H1 (cell line): ENCODE measurements around the gene EMC6. TPM values are rescaled to one million over a fixed set of nuclear protein-coding genes. Genes with fewer than 3 reads are reported as not detected.
A peak's percentile ranks its signal among the peaks of the same experiment; 100 is the strongest.

Experiments used
- CTCF ChIA-PET: fragments of 300-600 bp; sonication (Branson Sonifier 250); formaldehyde crosslinking; loops from one replicate; lab custom pipeline; 2021; ENCODE audit not compliant: partially characterized antibody; lab: Charles Lee
- POLR2A ChIA-PET: fragments of 300-600 bp; sonication (Branson Sonifier 250); formaldehyde crosslinking; loops from one replicate; lab custom pipeline; 2021; ENCODE audit warnings: inconsistent platforms; ENCODE audit not compliant: partially characterized antibody; lab: Charles Lee
- DNase-seq, 2 experiments: peaks; one replicate each; pipeline versions ENCODE4 v3.0.0 to v3.0.0-alpha.2; 2010 to 2022; ENCODE audit warnings: low spot score in 2 of 2, low read depth in 1 of 2, mixed read lengths in 1 of 2
- FAIRE-seq: peaks from 2 replicates; lab custom pipeline; 2011; peaks lifted over from hg19 to GRCh38; lab: Jason Lieb, UNC
- H2AFZ ChIP-seq: 2 replicates; pipeline ENCODE4 v1.8.1; 2012; ENCODE audit warnings: low read length, inconsistent platforms
- H2AK5ac ChIP-seq: 2 replicates; pipeline ENCODE4 v1.6.1; 2013; ENCODE audit warnings: low read depth, low read length
- H2BK120ac ChIP-seq: replicated peaks from 2 replicates; pipeline ENCODE3; 2013; ENCODE audit warnings: low read depth, low read length, inconsistent platforms
- H2BK12ac ChIP-seq: 2 replicates; pipeline ENCODE4 v1.6.1; 2013; ENCODE audit warnings: low read depth, low read length
- H2BK15ac ChIP-seq: 2 replicates; pipeline ENCODE4 v1.6.1; 2013; ENCODE audit warnings: low read length
- H2BK20ac ChIP-seq: 2 replicates; pipeline ENCODE4 v1.6.1; 2013; ENCODE audit warnings: low read length
- H2BK5ac ChIP-seq: 2 replicates; pipeline ENCODE4 v1.6.1; 2013; ENCODE audit warnings: low read depth, low read length
- H3K14ac ChIP-seq: 2 replicates; pipeline ENCODE4 v1.6.1; 2013; ENCODE audit warnings: inconsistent platforms; ENCODE audit not compliant: insufficient read length
- H3K18ac ChIP-seq: 2 replicates; pipeline ENCODE4 v1.6.1; 2013; ENCODE audit warnings: low read length; ENCODE audit errors: extremely low read depth
- H3K23ac ChIP-seq: 2 replicates; pipeline ENCODE4 v1.6.1; 2013; ENCODE audit warnings: inconsistent platforms; ENCODE audit not compliant: insufficient read length
- H3K23me2 ChIP-seq: 2 replicates; pipeline ENCODE4 v1.6.1; 2013; ENCODE audit warnings: low read depth, low read length
- H3K27ac ChIP-seq: 2 replicates; pipeline ENCODE4 v1.6.1; 2011; ENCODE audit warnings: low read depth, low read length, inconsistent platforms
- H3K27me3 ChIP-seq, 4 experiments: replicated peaks in 1 of 4; 1 replicate in 1 of 4; 2 replicates in 3 of 4; pipeline versions ENCODE4 v1.6.1 to v1.8.1; 2011 to 2013; ENCODE audit warnings: low read length in 3 of 4, mild to moderate bottlenecking in 3 of 4, inconsistent platforms in 2 of 4, mixed read lengths in 2 of 4, moderate library complexity in 1 of 4; ENCODE audit not compliant: control insufficient read depth in 3 of 4, insufficient read depth in 3 of 4; ENCODE audit errors: extremely low read depth in 1 of 4
- H3K36me3 ChIP-seq, 4 experiments: 2 replicates each; pipeline versions ENCODE4 v1.6.1 to v1.8.1; 2011 to 2013; ENCODE audit warnings: mild to moderate bottlenecking in 4 of 4, low read length in 3 of 4, moderate library complexity in 2 of 4, control low read depth in 1 of 4, inconsistent platforms in 1 of 4; ENCODE audit not compliant: insufficient read depth in 4 of 4, control insufficient read depth in 2 of 4
- H3K4ac ChIP-seq: replicated peaks from 2 replicates; pipeline ENCODE3; 2013; ENCODE audit warnings: low read length, low read depth, mixed read lengths, inconsistent platforms; ENCODE audit not compliant: insufficient read length
- H3K4me1 ChIP-seq, 4 experiments: replicated peaks in 1 of 4; 1 replicate in 1 of 4; 2 replicates in 3 of 4; pipeline versions ENCODE4 v1.6.1 to v1.8.1; 2011 to 2013; ENCODE audit warnings: low read length in 3 of 4, inconsistent platforms in 2 of 4, mixed read lengths in 1 of 4; ENCODE audit not compliant: insufficient read depth in 4 of 4, control insufficient read depth in 3 of 4
- H3K4me2 ChIP-seq, 2 experiments: 2 replicates each; pipeline versions ENCODE4 v1.6.1 to v1.8.1; 2011 to 2013; ENCODE audit warnings: low read depth in 2 of 2, low read length in 2 of 2, control low read depth in 1 of 2, inconsistent platforms in 1 of 2, mild to moderate bottlenecking in 1 of 2; ENCODE audit not compliant: insufficient read depth in 1 of 2
- H3K4me3 ChIP-seq, 4 experiments: fragments of 200-600, 300-600 bp in 1 of 4; sonication (generic), shearing (Covaris generic), sonication (Bioruptor Twin) in 1 of 4; 2 replicates each; pipeline versions ENCODE4 v1.5.1 to v1.8.1; 2011 to 2016; ENCODE audit warnings: low read length in 4 of 4, low read depth in 3 of 4, control low read depth in 2 of 4, inconsistent platforms in 2 of 4, mild to moderate bottlenecking in 2 of 4, mixed read lengths in 1 of 4, moderate library complexity in 1 of 4; ENCODE audit not compliant: insufficient read depth in 2 of 4; ENCODE audit errors: extremely low read depth in 1 of 4
- H3K56ac ChIP-seq: replicated peaks from 2 replicates; pipeline ENCODE3; 2013; ENCODE audit warnings: low read depth, mild to moderate bottlenecking, mixed read lengths, low read length, inconsistent platforms; ENCODE audit not compliant: insufficient read length
- H3K79me1 ChIP-seq: 2 replicates; pipeline ENCODE4 v1.6.1; 2013; ENCODE audit warnings: low read depth, low read length, control low read depth
- H3K79me2 ChIP-seq, 2 experiments: 2 replicates each; pipeline versions ENCODE4 v1.6.1 to v1.8.1; 2012 to 2013; ENCODE audit warnings: low read length in 2 of 2, mild to moderate bottlenecking in 2 of 2, inconsistent platforms in 1 of 2; ENCODE audit not compliant: insufficient read depth in 2 of 2, control insufficient read depth in 1 of 2
- H3K9ac ChIP-seq, 4 experiments: replicated peaks in 1 of 4; 1 replicate in 1 of 4; 2 replicates in 3 of 4; pipeline versions ENCODE4 v1.6.1 to v1.8.1; 2011 to 2013; ENCODE audit warnings: low read depth in 3 of 4, low read length in 3 of 4, control low read depth in 2 of 4, mild to moderate bottlenecking in 2 of 4, moderate library complexity in 2 of 4, inconsistent platforms in 1 of 4; ENCODE audit errors: extremely low read depth in 1 of 4
- H3K9me3 ChIP-seq, 2 experiments: 2 replicates each; pipeline versions ENCODE4 v1.6.1 to v1.8.1; 2012 to 2013; ENCODE audit warnings: mild to moderate bottlenecking in 2 of 2, moderate library complexity in 2 of 2, control low read depth in 1 of 2, inconsistent platforms in 1 of 2, low read depth in 1 of 2, low read length in 1 of 2, mixed read lengths in 1 of 2; ENCODE audit not compliant: insufficient read depth in 2 of 2
- H4K20me1 ChIP-seq, 2 experiments: replicated peaks in 1 of 2; 2 replicates each; pipeline versions ENCODE3 to v1.8.1; 2011 to 2013; ENCODE audit warnings: inconsistent platforms in 2 of 2, low read length in 2 of 2, mild to moderate bottlenecking in 1 of 2; ENCODE audit not compliant: insufficient read depth in 2 of 2, control insufficient read depth in 1 of 2
- H4K5ac ChIP-seq: 2 replicates; pipeline ENCODE4 v1.6.1; 2013; ENCODE audit warnings: low read length, low read depth, mixed read lengths, inconsistent platforms; ENCODE audit not compliant: insufficient read length
- H4K8ac ChIP-seq: 2 replicates; pipeline ENCODE4 v1.8.0; 2013; ENCODE audit warnings: mild to moderate bottlenecking, moderate library complexity, low read length, inconsistent platforms; ENCODE audit not compliant: insufficient read depth; ENCODE audit errors: extremely low read depth
- H4K91ac ChIP-seq: replicated peaks from 2 replicates; pipeline ENCODE3; 2013; ENCODE audit warnings: low read length, mixed read lengths, inconsistent platforms; ENCODE audit not compliant: insufficient read length
- CBX8 ChIP-seq: fragments of 300-800, 300-1000 bp; sonication (generic); IDR thresholded peaks from 2 replicates; pipeline ENCODE4 v1.7.1; 2016; ENCODE audit warnings: low read depth, low read length, borderline replicate concordance
- EGR1 ChIP-seq: IDR thresholded peaks from 2 replicates; pipeline ENCODE4 v1.6.1; 2011; ENCODE audit warnings: low read depth, low read length, borderline replicate concordance
- RNF2 ChIP-seq: fragments of 200-900, 300-1000 bp; sonication (generic); IDR thresholded peaks from 2 replicates; pipeline ENCODE4 v1.7.1; 2016; ENCODE audit warnings: borderline replicate concordance, low read depth, mild to moderate bottlenecking, antibody characterized with exemption, low read length; ENCODE audit not compliant: poor library complexity, severe bottlenecking; ENCODE audit errors: missing control alignments
- SP4 ChIP-seq: IDR thresholded peaks from 2 replicates; pipeline ENCODE4 v1.6.1; 2012; ENCODE audit warnings: low read length, inconsistent platforms
- TAF1 ChIP-seq: IDR thresholded peaks from 2 replicates; pipeline ENCODE4 v1.6.1; 2011; ENCODE audit warnings: mild to moderate bottlenecking, low read depth, low read length
- TEAD4 ChIP-seq: IDR thresholded peaks from 2 replicates; pipeline ENCODE4 v1.6.1; 2012; ENCODE audit warnings: low read depth, low read length, inconsistent platforms, mixed read lengths
- ZNF274 ChIP-seq: IDR thresholded peaks from 2 replicates; pipeline ENCODE4 v1.7.0; 2012; ENCODE audit warnings: low read length, borderline replicate concordance; ENCODE audit errors: extremely low read depth
- WGBS, 2 experiments: shearing (Covaris generic) in 1 of 2; methylation state at CpG; one replicate each; pipeline versions ENCODE4 v1.1.6 to v1.1.7; 2013 to 2015; ENCODE audit warnings: low lambda C conversion rate in 2 of 2, mixed read lengths in 2 of 2, inconsistent platforms in 1 of 2, low coverage in 1 of 2, missing lambda C conversion rate in 1 of 2; ENCODE audit not compliant: insufficient replicate concordance in 2 of 2, insufficient coverage in 1 of 2, insufficient read length in 1 of 2; ENCODE audit errors: extremely low coverage in 1 of 2, missing lambda C conversion rate in 1 of 2; 5-methylcytosine and 5-hydroxymethylcytosine counted together
- polyA plus RNA-seq, 7 experiments: library from polyadenylated mRNA; depleted of rRNA in 3 of 7; stranded (reverse) in 5 of 7; unstranded in 2 of 7; fragments of >200 nt in 5 of 7; fragments of 200-250 nt in 2 of 7; gene quantifications; 1 replicate in 5 of 7; 2 replicates in 1 of 7; 4 replicates in 1 of 7; pipeline versions ENCODE4 v1.2.1 to v1.2.3, GENCODE V29; 2011 to 2013; ENCODE audit warnings: missing spikeins in 2 of 7, mixed read lengths in 2 of 7
- total RNA-seq: library from RNA; stranded (reverse); fragmentation: NEBNext Ultra II Directional; extraction: Animal tissue kit (Norgen Biotek cat#: 25700); gene quantifications from 2 replicates; pipeline ENCODE4 v1.2.1, GENCODE V29; 2021

EMC6 gene
- total and polyA plus RNA-seq, 2 of the 8 experiments (the other 6 are each of a cell fraction or from before 2014, with no cell fraction given): 81.5 to 193 TPM

GRCh38 chr17:3663102-3664011 is 5.3 kb upstream of the EMC6 start:
- 0 out of 2 replicates have a peak overlapping the region, but pooled peaks have one; percentile 10 for H3K27ac ChIP-seq
- CTCF ChIA-PET: interaction anchor here (0.7 to 1.9 kb wide), 4 partner anchors 14 to 293 kb away, joined by 3 to 9 read pairs (median 6); no protein-coding TSS in a partner anchor
- no peak overlapping the region for H2BK15ac ChIP-seq
- no peak overlapping the region for H4K91ac ChIP-seq
- TF ChIP-seq TAF1 (no peak), ZNF274 (no peak), RNF2 (no peak), EGR1 (no peak), CBX8 (no peak), TEAD4 (no peak), SP4 (no peak)
- TF ChIP-seq, all 59 proteins: peak for 0
- Histone ChIP-seq H3K27me3 (no peaks in the 10 kb centered on the region), H3K36me3 (peaks cover 0 to 6% (median 2%) of the 10 kb centered on the region in 4 experiments; a peak in 3 of 8 replicates), H3K4me1 (peaks cover 0 to 7% (median 5%) of the 10 kb centered on the region in 4 experiments; a peak in 6 of 7 replicates), H2BK5ac (no peak overlapping the region), H3K4me2 (no peak overlapping the region), H3K4ac (no peak overlapping the region), H3K23ac (no peak overlapping the region), H3K9me3 (no peaks in the 10 kb centered on the region), H4K8ac (no peak overlapping the region; the same call in 1 of the 2 replicates), H3K18ac (no peak overlapping the region), H3K4me3 (no peak overlapping the region), H2BK120ac (no peak overlapping the region), H3K79me1 (peaks cover 12% of the 10 kb centered on the region), H3K14ac (no peak overlapping the region), H4K20me1 (peaks cover 4 to 11% of the 10 kb centered on the region in 2 experiments), H3K56ac (no peak overlapping the region), H3K79me2 (peaks cover 0 to 10% of the 10 kb centered on the region in 2 experiments; a peak in 1 of 4 replicates), H3K9ac (no peak overlapping the region), H4K5ac (no peak overlapping the region), H3K23me2 (peaks cover 9% of the 10 kb centered on the region; the same call in 1 of the 2 replicates), H2AK5ac (no peak overlapping the region), H2BK12ac (no peak overlapping the region), H2AFZ (no peak overlapping the region), H2BK20ac (no peak overlapping the region)
- DNase-seq (no peak), FAIRE-seq (no peak)
- POLR2A ChIA-PET: interaction anchor here (1.1 to 12.7 kb wide), 3 partner anchors 10 to 27 kb away, joined by 3 to 194 read pairs (median 4); partner anchors contain the start of genes CTNS and SHPK
- 88% methylated on average over 33 of the region's 33 CpGs; no CpG with 5 or more reads in 1 of the 2 experiments for WGBS, 2 experiments
